Testis (tissue), 3 donors: ENCODE results near the gene OR10Z1. TPM values are rescaled to one million over a fixed set of nuclear protein-coding genes. Genes with fewer than 3 reads are reported as not detected.

ENCODE experiments used
- DNase-seq: peaks from one replicate; pipeline ENCODE4 v3.0.0-alpha.2; 2019
- H3K27ac ChIP-seq, 2 donors: fragments of 200-600 bp; sonication (generic); one replicate each; pipeline ENCODE4 v1.5.1; 2019
- H3K27me3 ChIP-seq: fragments of 200-600 bp; sonication (generic); one replicate; pipeline ENCODE4 v1.5.1; 2019
- H3K36me3 ChIP-seq: fragments of 200-600 bp; sonication (generic); one replicate; pipeline ENCODE4 v1.5.1; 2017; ENCODE audit warnings: low read depth; ENCODE audit errors: missing control alignments
- H3K4me1 ChIP-seq: fragments of 200-600 bp; sonication (generic); one replicate; pipeline ENCODE4 v1.5.1; 2019
- H3K4me3 ChIP-seq, 2 donors: fragments of 200-600 bp; sonication (generic); one replicate each; pipeline ENCODE4 v1.5.1; 2017 to 2019
- H3K9me3 ChIP-seq: fragments of 200-600 bp; sonication (generic); one replicate; pipeline ENCODE4 v1.5.1; 2017
- CTCF ChIP-seq, 3 experiments: fragments of 450-650 bp in 2 of 3; fragments of 200-600 bp in 1 of 3; sonication (generic) in 1 of 3; IDR thresholded peaks; one replicate each; pipeline ENCODE4 v1.5.1; 2016 to 2019; ENCODE audit warnings: antibody characterized with exemption in 3 of 3, mild to moderate bottlenecking in 2 of 3, moderate library complexity in 1 of 3
- POLR2A ChIP-seq: fragments of 450-650 bp; IDR thresholded peaks from one replicate; pipeline ENCODE4 v1.6.1; 2017; ENCODE audit warnings: antibody characterized with exemption, mild to moderate bottlenecking, moderate library complexity
- WGBS, 2 donors: methylation state at CpG; one replicate each; pipeline ENCODE4 v1.1.5; 2018; 5-methylcytosine and 5-hydroxymethylcytosine counted together
- intact Hi-C: fragments of 100-400 bp; cut with DNase I; formaldehyde crosslinking; loops from one replicate; pipeline ENCODE4 v1.15.1; 2023; ENCODE audit warnings: low total_unique reads
- polyA plus RNA-seq: library from polyadenylated mRNA; stranded (reverse); fragments of 350-450 nt; fragmentation: Illumina TruSeq; extraction: RNeasy Lipid Tissue Mini Kit (QIAGEN cat#74804); gene quantifications from one replicate; pipeline ENCODE4 v1.2.3, GENCODE V29; 2014; ENCODE audit warnings: low read depth, low replicate concordance; ENCODE audit not compliant: insufficient read depth
- total RNA-seq, 2 donors: library from RNA; depleted of rRNA; stranded (reverse); fragments of >200 nt; gene quantifications; one replicate each; pipeline ENCODE4 v1.2.3, GENCODE V29; 2016

Gene OR10Z1
- total and polyA plus RNA-seq, 3 donors from 2014 or later = not detected

GRCh38 chr1:158572226-158572625 lies 32.8 kb upstream of the OR10Z1 start:
- Histone ChIP-seq H3K4me3 (no peak overlapping the region), H3K27me3 (no peaks in the 10 kb centered on the region), H3K9me3 (no peaks in the 10 kb centered on the region), H3K4me1 (no peaks in the 10 kb centered on the region), H3K36me3 (no peaks in the 10 kb centered on the region), H3K27ac (no peak overlapping the region)
- intact Hi-C loops = no loop called here
- TF ChIP-seq POLR2A = no peak
- TF ChIP-seq CTCF (IDR thresholded peaks at IDR 0.05) = no peak
- no peak for DNase-seq
- 86 to 91% methylated on average over 1 of the region's 1 CpG for WGBS, 2 donors

DNA sequence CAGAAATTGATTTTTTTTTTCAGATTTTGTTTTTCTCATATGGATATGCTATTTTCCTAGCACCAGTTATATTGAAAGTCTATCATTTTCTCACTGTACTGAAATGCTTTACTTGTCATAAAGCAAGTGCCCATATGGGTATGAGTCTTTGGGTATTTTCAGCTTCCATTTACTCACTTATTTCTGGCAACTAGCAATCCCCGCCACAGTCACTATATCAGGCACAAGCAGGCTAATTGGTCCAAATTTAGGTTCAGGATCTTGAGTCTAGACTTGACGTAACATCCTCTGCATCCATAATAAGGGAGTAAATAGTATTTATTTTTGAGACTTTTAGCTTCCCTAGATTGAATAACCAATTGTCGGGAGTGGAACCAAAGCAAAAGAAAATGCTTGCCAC lies 27.5 kb upstream of the OR10Z1 start:
- WGBS, 2 donors = 90 to 92% methylated on average over 3 of the region's 3 CpGs
- H3K4me1 ChIP-seq = no peaks in the 10 kb centered on the region
- intact Hi-C loops = no loop called here
- H3K27ac ChIP-seq = no peak overlapping the region
- no peaks in the 10 kb centered on the region for H3K27me3 ChIP-seq
- H3K9me3 ChIP-seq = no peaks in the 10 kb centered on the region
- no peak for DNase-seq
- no peaks in the 10 kb centered on the region for H3K36me3 ChIP-seq
- H3K4me3 ChIP-seq = no peak overlapping the region
- TF ChIP-seq POLR2A (no peak), CTCF (IDR thresholded peaks at IDR 0.05) (no peak)

DNA sequence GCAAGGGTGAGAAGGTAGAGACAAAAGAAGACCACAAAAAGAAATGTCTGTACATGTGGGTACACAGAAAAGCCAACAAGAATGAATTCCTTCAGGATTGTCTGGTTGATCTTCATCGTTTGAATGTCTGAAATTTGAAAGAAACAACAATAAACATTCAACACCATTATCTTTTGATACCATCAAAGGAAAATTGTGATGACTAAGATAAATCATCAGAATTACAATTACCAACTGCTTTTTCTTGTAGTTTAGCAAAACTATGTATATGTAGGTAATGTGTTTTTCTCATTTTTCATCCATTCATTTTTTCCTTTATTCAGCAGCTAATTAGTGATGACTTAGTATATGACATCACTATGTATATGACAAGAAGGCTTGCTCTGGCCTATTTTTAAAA lies 25.3 kb upstream of the OR10Z1 start, which contains the start of gene OR10X1:
OR10X1 (minus strand) TSS at position 167 of the 400 bp plus-strand sequence; CDS start at position 167, 0 bp downstream.
- Histone ChIP-seq H3K4me3 (no peak within 1 kb of the TSS), H3K27ac (no peak within 1 kb of the TSS), H3K27me3 (no peaks in the 10 kb centered on the region), H3K4me1 (no peaks in the 10 kb centered on the region), H3K9me3 (no peaks in the 10 kb centered on the region), H3K36me3 (no peaks in the 10 kb centered on the region)
- intact Hi-C loops = no loop called here
- no peak for DNase-seq
- TF ChIP-seq POLR2A (no peak), CTCF (IDR thresholded peaks at IDR 0.05) (no peak)
- 85 to 94% methylated on average over 1 of the region's 1 CpG for WGBS, 2 donors

DNA sequence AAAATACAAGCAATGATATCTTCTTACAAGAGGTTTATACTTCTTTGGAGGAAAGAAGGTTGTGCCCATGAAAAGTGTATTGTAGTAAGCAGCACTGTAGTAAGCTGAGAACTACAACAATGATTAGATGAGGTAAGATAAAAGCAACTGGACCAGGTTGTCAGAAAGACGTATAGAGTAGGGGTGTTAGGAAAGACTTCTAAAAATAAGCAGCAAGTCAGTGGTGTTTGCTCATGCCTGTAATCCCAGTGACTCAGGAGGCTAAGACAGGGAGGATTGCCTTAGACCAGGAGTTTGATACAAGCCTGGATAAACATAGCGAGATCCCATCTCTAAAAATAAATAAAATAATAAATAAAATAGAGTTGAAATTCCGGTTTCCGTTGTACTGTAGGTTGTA lies 21.1 kb upstream of the OR10Z1 start:
- H3K9me3 ChIP-seq = no peaks in the 10 kb centered on the region
- H3K27ac ChIP-seq = no peak overlapping the region
- no peak for DNase-seq
- TF ChIP-seq POLR2A = no peak
- TF ChIP-seq CTCF (IDR thresholded peaks at IDR 0.05) = no peak
- H3K27me3 ChIP-seq = no peaks in the 10 kb centered on the region
- H3K4me3 ChIP-seq = no peak overlapping the region
- H3K36me3 ChIP-seq = no peaks in the 10 kb centered on the region
- 90 to 92% methylated on average over 4 of the region's 4 CpGs for WGBS, 2 donors
- intact Hi-C loops = no loop called here
- no peaks in the 10 kb centered on the region for H3K4me1 ChIP-seq

GRCh38 chr1:158586942-158587341 lies 18.1 kb upstream of the OR10Z1 start:
- Histone ChIP-seq H3K4me3 (no peak overlapping the region), H3K27me3 (no peaks in the 10 kb centered on the region), H3K4me1 (no peaks in the 10 kb centered on the region), H3K9me3 (no peaks in the 10 kb centered on the region), H3K36me3 (no peaks in the 10 kb centered on the region), H3K27ac (no peak overlapping the region)
- WGBS, 2 donors = 96 to 100% methylated on average over 1 of the region's 1 CpG
- no peak for DNase-seq
- TF ChIP-seq POLR2A (no peak), CTCF (IDR thresholded peaks at IDR 0.05) (no peak)
- intact Hi-C loops = no loop called here
